T47D (cell line): ENCODE measurements around the gene NRXN2.
"Not testable (repeated sequence)": the region's sequence is repeated elsewhere in the genome, so short reads cannot be mapped to it uniquely, and the experiment has no call there.

Experiments
- DNase-seq, 2 experiments: peaks; one replicate each; pipeline versions ENCODE4 v3.0.0 to v3.0.0-alpha.2; 2011 to 2012; ENCODE audit warnings: low read depth in 1 of 2, low spot score in 1 of 2
- JUND ChIP-seq: IDR thresholded peaks from 2 replicates; pipeline ENCODE4 v1.6.1; 2012; ENCODE audit warnings: low read depth
- in situ Hi-C: cut with HindIII; loops from 2 replicates; pipeline ENCODE4 v1.10.0; 2016; ENCODE audit warnings: low sequenced_read_pairs, low pct_unique_long_range_greater_than_20kb

Gene NRXN2

GRCh38 chr11:64598106-64598796 is 124.7 kb downstream of the NRXN2 start:
- in situ Hi-C loops, result no loop called here
- DNase-seq, result no peak
- no peak for TF ChIP-seq JUND

- no peak for TF ChIP-seq JUND
- no peak for DNase-seq
- in situ Hi-C loops, result no loop called here
Measured at GRCh38 chr11:64597671-64598101, 125.3 kb downstream of the NRXN2 start.

GRCh38 chr11:64595922-64596321 is 127.1 kb downstream of the NRXN2 start:
- DNase-seq, in situ Hi-C loops: not testable (repeated sequence)

- TF ChIP-seq JUND, result no peak
- in situ Hi-C loops, result no loop called here
- no peak for DNase-seq
Measured at GRCh38 chr11:64594159-64594939, 128.6 kb downstream of the NRXN2 start.

- no peak for TF ChIP-seq JUND
- in situ Hi-C loops, result no loop called here
Measured at GRCh38 chr11:64593156-64594105, 129.6 kb downstream of the NRXN2 start.

GRCh38 chr11:64592656-64593055 is 130.3 kb downstream of the NRXN2 start:
- no peak for DNase-seq
- no peak for TF ChIP-seq JUND
- in situ Hi-C loops, result no loop called here

More at GRCh38 chr11:64593156-64594105, 129.6 kb downstream of the NRXN2 start:
- DNase-seq, result no peak

- in situ Hi-C loops, result no loop called here
- no peak for DNase-seq
- TF ChIP-seq JUND, result no peak
Measured at GRCh38 chr11:64592234-64592615, 130.8 kb downstream of the NRXN2 start.

- DNase-seq, result no peak
- no peak for TF ChIP-seq JUND
- in situ Hi-C loops, result no loop called here
Measured at GRCh38 chr11:64591257-64592233, 131.5 kb downstream of the NRXN2 start.

- in situ Hi-C loops, result no loop called here
- DNase-seq, result no peak
- no peak for TF ChIP-seq JUND
Measured at GRCh38 chr11:64590763-64591221, 132.2 kb downstream of the NRXN2 start, which contains the start of gene SLC22A12. Gene SLC22A12 (plus strand): TSS chr11:64591220. CDS start chr11:64591557, 337 bp downstream.

GRCh38 chr11:64588701-64589100 is 134.3 kb downstream of the NRXN2 start:
- TF ChIP-seq JUND, result no peak
- in situ Hi-C loops, result no loop called here
- DNase-seq, result no peak

GRCh38 chr11:64586366-64586765 is 136.6 kb downstream of the NRXN2 start:
- in situ Hi-C loops, result no loop called here
- no peak for TF ChIP-seq JUND

GRCh38 chr11:64585150-64585549 is 137.8 kb downstream of the NRXN2 start:
- no peak for DNase-seq
- no peak for TF ChIP-seq JUND
- in situ Hi-C loops, result no loop called here

More at GRCh38 chr11:64586366-64586765, 136.6 kb downstream of the NRXN2 start:
- no peak for DNase-seq
